ENCODE results near the gene PADI2.

- TF ChIP-seq CTBP1 (IDR thresholded peaks at IDR 0.05; ENCODE audit: borderline replicate concordance) (no peak), PKNOX1 (IDR thresholded peaks at IDR 0.05) (no peak), FOXK2 (IDR thresholded peaks at IDR 0.05) (no peak), L3MBTL2 (conservative IDR thresholded peaks at IDR 0.05) (no peak), SP1 (IDR thresholded peaks at IDR 0.05) (no peak), ARNT (IDR thresholded peaks at IDR 0.05) (no peak), ZNF384 (IDR thresholded peaks at IDR 0.05) (no peak)
Measured at GRCh38 chr1:17045150-17045549, 74.1 kb downstream of the PADI2 start.
